GM12872 (cell line): ENCODE results near the gene KIF25.

Source experiments
- CTCF ChIP-seq: IDR thresholded peaks from 3 replicates; pipeline ENCODE4 v1.5.1; 2011; ENCODE audit warnings: low read depth, mild to moderate bottlenecking, low read length, moderate library complexity; ENCODE audit not compliant: insufficient read depth

The KIF25 gene

GRCh38 chr6:168009331-168009730 is 11.9 kb downstream of the KIF25 start:
- no peak for TF ChIP-seq CTCF

GRCh38 chr6:168011291-168011690 is 13.8 kb downstream of the KIF25 start:
- TF ChIP-seq CTCF = no peak

- no peak for TF ChIP-seq CTCF
Measured at GRCh38 chr6:168012431-168013249, 15.2 kb downstream of the KIF25 start.

GRCh38 chr6:168013250-168013915 is 15.9 kb downstream of the KIF25 start:
- TF ChIP-seq CTCF = no peak

- no peak for TF ChIP-seq CTCF
Measured at GRCh38 chr6:168014428-168014827, 17.0 kb downstream of the KIF25 start.

- TF ChIP-seq CTCF = no peak
Measured at GRCh38 chr6:168015009-168015408, 17.5 kb downstream of the KIF25 start.

- TF ChIP-seq CTCF = no peak
Measured at GRCh38 chr6:168015482-168016175, 18.2 kb downstream of the KIF25 start.
